ENCODE data around the gene GRB14. TPM values are rescaled to one million over a fixed set of nuclear protein-coding genes. Genes with fewer than 3 reads are reported as not detected.
"Not testable (repeated sequence)": the region's sequence is repeated elsewhere in the genome, so short reads cannot be mapped to it uniquely, and the experiment has no call there.

The GRB14 gene
- total RNA-seq: 27.8 TPM
- long read RNA-seq, transcript GRB14-201 (14 exons, 2,382 nt): major isoform, 61 of 76 reads
- long read RNA-seq, partial matches to known transcripts: 9 of 76 reads
- long read RNA-seq, other reads (novel, unspliced or antisense): 5 of 76 reads

GRCh38 chr2:164620873-164621763, at the start of gene GRB14:
TSS of gene GRB14 (minus strand) at chr2:164621482. CDS start at chr2:164621309, 173 bp downstream.
- peak; percentile 75 for DNase-seq
- intact Hi-C loops (cut with micrococcal nuclease): no loop called here
- peak; percentile 94 for ATAC-seq

- DNase-seq: no peak
- intact Hi-C loops (cut with micrococcal nuclease): no loop called here
- no peak for ATAC-seq
These were observed 48.0 kb upstream of the GRB14 start for GRCh38 chr2:164669291-164669690.

GRCh38 chr2:164667566-164667965, 46.3 kb upstream of the GRB14 start:
- ATAC-seq: no peak
- DNase-seq: no peak
- intact Hi-C loops (cut with micrococcal nuclease): no loop called here

DNA sequence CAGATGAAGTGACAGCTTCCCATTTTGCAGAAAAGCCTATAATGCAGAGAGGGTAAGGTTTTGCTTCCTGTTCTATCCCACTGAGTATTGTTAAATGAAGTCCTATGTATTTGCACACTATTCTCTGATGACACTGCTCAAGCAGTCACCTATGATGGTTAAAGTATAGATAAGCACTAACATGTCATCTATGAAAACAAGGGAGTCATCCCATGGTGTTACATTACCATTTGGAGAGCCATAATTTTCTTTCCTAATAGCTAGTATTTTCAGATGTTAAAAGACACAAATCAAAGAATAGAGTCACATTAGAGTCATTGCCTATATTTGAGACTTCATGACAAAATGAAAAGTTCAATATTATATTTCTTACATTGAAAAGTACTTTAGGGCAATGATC, 42.8 kb upstream of the GRB14 start:
- DNase-seq: no peak
- intact Hi-C loops (cut with micrococcal nuclease): no loop called here
- ATAC-seq: no peak

- intact Hi-C loops (cut with micrococcal nuclease): no loop called here
- DNase-seq: no peak
- ATAC-seq: no peak
These were observed 41.8 kb upstream of the GRB14 start for GRCh38 chr2:164662868-164663631.

DNA sequence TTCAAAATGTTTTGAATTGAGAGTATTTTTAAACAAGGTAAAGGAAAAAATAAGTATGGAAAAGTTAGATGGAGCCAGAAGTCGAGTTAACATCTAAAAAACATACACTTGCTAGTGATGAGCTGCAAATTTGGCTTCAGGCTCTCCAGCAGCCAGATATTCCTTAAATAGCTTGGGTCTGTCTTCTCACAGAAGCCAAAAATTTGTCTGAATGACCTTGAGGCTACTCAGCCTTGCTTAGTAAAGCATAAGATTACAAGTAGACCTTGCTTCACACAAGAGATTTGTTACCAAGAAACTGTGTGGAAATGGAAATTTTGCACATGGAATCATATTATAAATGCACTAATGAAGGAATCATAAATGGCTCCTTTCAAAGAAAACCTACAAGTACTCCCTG, 40.8 kb upstream of the GRB14 start:
- intact Hi-C loops (cut with micrococcal nuclease): no loop called here
- DNase-seq: no peak
- peak; percentile 87 for ATAC-seq

DNA sequence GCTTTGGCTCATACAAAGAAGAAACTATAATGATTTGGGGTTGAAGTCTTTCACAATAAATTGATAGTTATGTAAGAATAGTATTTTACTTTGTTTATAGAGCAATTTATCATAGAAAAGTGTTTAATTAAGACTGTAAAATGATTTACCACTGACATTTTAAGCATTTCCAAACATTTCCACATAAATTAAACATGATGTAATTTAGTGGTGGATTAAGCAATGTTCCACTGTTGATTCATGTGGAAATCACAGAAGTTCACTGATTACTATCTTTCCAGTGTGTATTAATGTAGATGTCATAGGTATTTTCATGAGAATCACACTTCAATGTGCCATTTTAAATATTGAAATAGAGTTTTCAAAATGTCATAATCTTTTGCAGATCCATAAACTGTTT, 40.1 kb upstream of the GRB14 start:
- no peak for DNase-seq
- intact Hi-C loops (cut with micrococcal nuclease): no loop called here
- ATAC-seq: no peak

- DNase-seq (no peak), ATAC-seq (no peak)
- intact Hi-C loops (cut with micrococcal nuclease): no loop called here
These were observed 35.8 kb upstream of the GRB14 start for GRCh38 chr2:164657129-164657528.

- DNase-seq (no peak), ATAC-seq (no peak)
- intact Hi-C loops (cut with micrococcal nuclease): no loop called here
These were observed 34.5 kb upstream of the GRB14 start for GRCh38 chr2:164655750-164656149.

DNA sequence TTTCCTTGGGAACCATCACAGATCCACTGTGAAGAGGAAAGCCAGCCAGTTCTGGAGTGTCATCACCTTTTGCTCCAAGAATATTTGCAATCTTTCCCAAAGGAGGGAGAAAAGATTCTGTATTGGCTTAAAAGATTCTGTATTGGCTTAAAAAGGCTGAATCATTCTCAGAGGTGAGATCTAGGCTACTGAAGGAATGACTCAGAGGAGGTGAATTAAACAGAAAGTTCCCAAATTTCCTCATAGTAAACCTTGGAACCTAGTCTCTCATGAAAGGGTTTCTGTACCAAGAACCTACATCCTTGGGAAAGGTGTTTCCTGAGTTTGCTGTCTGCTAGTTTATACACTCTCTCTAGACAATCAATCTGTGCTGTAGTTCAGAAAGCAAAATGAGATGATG, 34.1 kb upstream of the GRB14 start:
- ATAC-seq (no peak), DNase-seq (no peak)
- intact Hi-C loops (cut with micrococcal nuclease): no loop called here

DNA sequence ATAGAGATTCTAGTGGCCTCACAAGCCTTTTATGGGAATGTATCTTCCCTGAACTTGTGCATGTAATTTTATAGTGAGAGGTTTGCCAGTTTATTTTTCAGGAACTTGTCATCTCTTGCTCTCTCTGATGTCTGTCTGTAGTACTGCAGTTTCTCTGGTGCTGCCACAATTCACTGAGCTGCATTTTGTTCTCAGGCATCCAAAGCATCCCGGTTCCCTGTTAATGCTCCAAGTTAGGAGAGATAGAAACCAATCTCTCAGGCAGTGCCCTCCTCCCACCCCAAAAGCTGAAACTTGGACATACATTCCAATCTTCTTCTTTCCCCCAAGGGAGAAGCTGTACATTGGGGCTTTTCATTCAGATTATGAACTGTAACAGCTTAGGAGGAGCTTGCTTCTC, 30.1 kb upstream of the GRB14 start:
- DNase-seq (no peak), ATAC-seq (no peak)
- intact Hi-C loops (cut with micrococcal nuclease): no loop called here

- intact Hi-C loops (cut with micrococcal nuclease): no loop called here
- no peak for ATAC-seq
- no peak for DNase-seq
These were observed 22.9 kb upstream of the GRB14 start for GRCh38 chr2:164644036-164644700.

DNA sequence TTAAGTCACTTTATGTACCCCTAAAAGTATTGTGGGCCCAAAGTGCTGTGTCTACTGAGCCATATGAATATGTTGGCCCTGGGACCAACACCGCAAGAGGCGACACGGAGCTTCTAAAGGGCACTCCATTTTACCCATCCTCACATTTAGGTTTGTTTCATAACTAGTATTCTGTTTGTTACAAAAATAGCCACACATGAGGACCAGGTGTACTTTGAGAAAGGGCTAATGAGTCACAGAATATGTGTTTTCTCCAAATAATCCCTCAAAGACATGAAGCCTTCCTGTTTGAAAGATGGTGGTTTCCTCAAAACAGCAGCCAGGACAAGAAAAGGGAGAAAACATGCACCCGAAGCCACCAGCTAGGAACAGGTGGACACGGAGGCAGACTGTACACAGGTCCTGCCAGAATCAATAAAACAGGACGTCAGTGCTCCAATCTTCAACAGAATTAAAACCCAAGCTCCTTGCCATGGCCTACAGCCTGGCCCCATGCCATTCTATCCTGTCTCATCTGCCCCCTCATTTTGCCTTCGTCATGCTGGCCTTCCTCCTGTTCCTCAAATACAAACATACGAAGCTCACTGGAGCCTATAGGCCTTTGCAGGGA, 21.8 kb upstream of the GRB14 start:
- intact Hi-C loops (cut with micrococcal nuclease): no loop called here
- DNase-seq (no peak), ATAC-seq (no peak)

- no peak for ATAC-seq
- intact Hi-C loops (cut with micrococcal nuclease): no loop called here
- DNase-seq: no peak
These were observed 21.0 kb upstream of the GRB14 start for GRCh38 chr2:164642268-164642667.

DNA sequence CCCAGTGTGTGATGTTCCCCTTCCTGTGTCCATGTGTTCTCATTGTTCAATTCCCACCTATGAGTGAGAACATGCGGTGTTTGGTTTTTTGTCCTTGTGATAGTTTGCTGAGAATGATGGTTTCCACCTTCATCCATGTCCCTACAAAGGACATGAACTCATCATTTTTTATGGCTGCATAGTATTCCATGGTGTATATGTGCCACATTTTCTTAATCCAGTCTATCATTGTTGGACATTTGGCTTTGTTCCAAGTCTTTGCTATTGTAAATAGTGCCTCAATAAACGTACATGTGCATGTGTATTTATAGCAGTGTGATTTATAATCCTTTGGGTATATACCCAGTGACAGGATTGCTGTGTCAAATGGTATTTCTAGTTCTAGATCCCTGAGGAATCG, 7.0 kb upstream of the GRB14 start:
- intact Hi-C loops (cut with micrococcal nuclease); DNase-seq; ATAC-seq: not testable (repeated sequence)

DNA sequence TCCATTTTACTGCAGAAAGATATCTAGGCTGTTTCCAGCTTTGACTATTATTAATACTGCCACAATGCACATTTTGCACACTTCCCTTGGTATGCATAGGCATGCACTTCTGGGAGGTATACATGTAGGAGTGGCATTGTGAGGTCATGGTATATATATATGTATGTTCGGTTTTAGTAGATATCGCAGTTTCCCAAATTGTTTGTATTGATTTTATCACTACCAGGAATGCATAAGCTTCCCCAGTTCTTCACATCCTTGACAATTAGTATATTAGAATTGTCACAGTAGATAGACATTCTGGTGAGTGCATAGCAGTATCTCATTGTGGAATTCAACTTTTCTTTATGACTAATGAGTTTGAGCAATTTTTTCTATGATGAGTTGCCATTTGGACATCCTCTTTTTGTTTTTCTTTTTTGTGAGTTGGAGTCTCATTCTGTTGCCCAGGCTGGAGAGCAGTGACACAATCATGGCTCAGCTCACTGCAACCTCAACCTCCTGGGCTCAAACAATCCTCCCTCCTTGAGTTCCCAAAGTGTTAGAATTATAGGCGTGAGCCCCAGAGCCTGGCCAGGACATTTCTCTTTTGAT, 4.2 kb upstream of the GRB14 start:
- no peak for DNase-seq
- no peak for ATAC-seq
- intact Hi-C loops (cut with micrococcal nuclease): no loop called here

- intact Hi-C loops (cut with micrococcal nuclease): no loop called here
- DNase-seq: no peak
- ATAC-seq: no peak
These were observed 3.0 kb upstream of the GRB14 start for GRCh38 chr2:164624316-164624715.

DNA sequence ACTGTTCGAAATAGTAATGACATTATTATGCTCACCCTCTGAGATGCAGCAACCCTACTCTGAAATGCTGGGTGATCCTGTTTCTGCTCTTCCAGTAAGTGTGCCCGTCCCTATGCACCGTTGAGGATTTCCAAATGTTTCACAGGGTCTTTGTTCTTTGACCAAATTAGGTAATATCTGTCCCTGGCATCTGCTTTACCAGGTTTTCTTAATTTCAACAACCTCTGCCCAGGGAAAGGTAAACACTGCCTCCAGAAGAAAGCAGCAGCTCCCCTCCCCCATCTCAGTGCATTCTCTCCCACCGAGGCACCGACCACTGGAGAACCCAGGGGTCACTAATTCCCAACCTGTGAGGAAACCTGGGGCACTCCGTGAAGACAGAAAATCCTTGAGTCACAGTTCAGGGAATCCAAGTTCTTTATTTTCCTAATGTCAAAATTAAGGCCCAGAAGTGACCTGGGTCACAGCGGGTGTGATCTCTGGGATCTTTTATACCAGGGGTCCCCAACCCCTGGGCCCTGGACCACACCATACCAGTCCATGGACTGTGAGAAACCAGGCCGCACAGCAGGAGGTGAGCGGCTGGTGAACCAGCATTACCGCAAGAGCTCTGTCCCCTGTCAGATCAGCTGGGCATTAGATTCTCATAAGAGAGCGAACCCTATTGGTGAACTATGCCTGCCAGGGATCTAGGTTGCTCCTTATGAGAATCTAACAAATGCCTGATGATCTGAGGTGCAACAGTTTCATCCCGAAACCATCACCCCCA, 1.2 kb upstream of the GRB14 start:
- DNase-seq (no peak), ATAC-seq (no peak)
- intact Hi-C loops (cut with micrococcal nuclease): no loop called here
